Measurements from ENCODE around the gene VSIG4. TPM values are rescaled to one million over a fixed set of nuclear protein-coding genes. Genes with fewer than 3 reads are reported as not detected.
"Not testable (repeated sequence)": the region's sequence is repeated elsewhere in the genome, so short reads cannot be mapped to it uniquely, and the experiment has no call there.

The VSIG4 gene, protein sequence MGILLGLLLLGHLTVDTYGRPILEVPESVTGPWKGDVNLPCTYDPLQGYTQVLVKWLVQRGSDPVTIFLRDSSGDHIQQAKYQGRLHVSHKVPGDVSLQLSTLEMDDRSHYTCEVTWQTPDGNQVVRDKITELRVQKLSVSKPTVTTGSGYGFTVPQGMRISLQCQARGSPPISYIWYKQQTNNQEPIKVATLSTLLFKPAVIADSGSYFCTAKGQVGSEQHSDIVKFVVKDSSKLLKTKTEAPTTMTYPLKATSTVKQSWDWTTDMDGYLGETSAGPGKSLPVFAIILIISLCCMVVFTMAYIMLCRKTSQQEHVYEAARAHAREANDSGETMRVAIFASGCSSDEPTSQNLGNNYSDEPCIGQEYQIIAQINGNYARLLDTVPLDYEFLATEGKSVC
- polyA plus RNA-seq (2013, experiment 1 of 2): not detected
- polyA plus RNA-seq (2013, experiment 2 of 2): not detected

DNA sequence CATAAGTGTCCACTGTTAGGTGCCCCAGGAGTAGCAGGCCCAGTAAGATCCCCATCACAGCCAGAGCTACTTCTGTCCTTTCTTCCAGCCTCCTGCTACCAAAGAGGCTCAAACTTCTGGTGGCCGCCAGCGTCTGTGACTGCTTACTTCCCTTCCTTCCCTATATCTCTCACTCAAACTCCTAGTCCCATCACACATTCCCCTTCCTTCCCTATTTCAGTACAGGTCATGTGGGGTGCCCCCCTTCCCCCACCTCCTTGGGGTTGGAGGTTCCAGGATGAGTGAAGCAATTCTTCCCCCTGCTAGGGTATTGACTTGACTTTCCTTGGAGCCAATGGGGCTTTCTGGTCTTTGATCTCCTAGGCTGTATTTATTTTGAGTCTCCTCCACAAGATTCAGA, at the start of gene VSIG4:
Gene VSIG4, minus strand, starts transcription at position 137 of the 400 bp plus-strand sequence. Its CDS starts 82 bp downstream, at position 55.
- no peak within 1 kb of the TSS for H3K9ac ChIP-seq (ENCODE audit: low read depth, low read length)
- no peaks in the 10 kb centered on the region for H3K9me3 ChIP-seq (ENCODE audit: insufficient read depth, low read depth, low read length)
- H3K36me3 ChIP-seq (ENCODE audit: insufficient read depth, low read length): no peaks in the 10 kb centered on the region
- H3K4me1 ChIP-seq (ENCODE audit: insufficient read depth, low read length): 0 out of 2 replicates have a peak, but pooled peaks cover 4% of the 10 kb centered on the region
- no peaks in the 10 kb centered on the region for H3K27me3 ChIP-seq (ENCODE audit: insufficient read depth, low read length)
- WGBS: 95% methylated on average over 2 of the region's 2 CpGs
- H3K4me3 ChIP-seq (ENCODE audit: low read length): no peak within 1 kb of the TSS
- H3K27ac ChIP-seq (ENCODE audit: low read depth, low read length): no peak within 1 kb of the TSS

DNA sequence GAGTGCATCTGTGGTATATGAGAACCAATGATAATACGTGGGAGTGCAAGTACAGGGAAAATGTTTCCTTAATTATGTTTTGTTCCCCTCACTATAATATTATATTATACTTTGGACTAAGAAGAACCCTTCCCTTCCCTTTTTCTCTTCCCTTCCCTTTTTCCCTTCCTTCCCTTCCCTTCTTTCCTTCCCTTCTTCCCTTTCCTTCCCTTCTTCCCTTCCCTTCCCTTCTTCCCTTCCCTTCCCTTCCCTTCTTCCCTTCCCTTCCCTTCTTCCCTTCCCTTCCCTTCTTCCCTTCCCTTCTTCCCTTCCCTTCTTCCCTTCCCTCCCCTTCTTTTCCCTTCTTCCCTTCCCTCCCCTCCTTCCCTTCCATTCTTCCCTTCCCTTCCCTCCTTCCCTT, 36.9 kb upstream of the VSIG4 start:
- Histone ChIP-seq H3K4me3 (ENCODE audit: low read length) (no peak overlapping the region), H3K9me3 (ENCODE audit: insufficient read depth, low read depth, low read length) (no peaks in the 10 kb centered on the region), H3K9ac (ENCODE audit: low read depth, low read length) (no peak overlapping the region), H3K27me3 (ENCODE audit: insufficient read depth, low read length) (no peaks in the 10 kb centered on the region), H3K27ac (ENCODE audit: low read depth, low read length) (no peak overlapping the region), H3K36me3 (ENCODE audit: insufficient read depth, low read length) (no peaks in the 10 kb centered on the region), H3K4me1 (ENCODE audit: insufficient read depth, low read length) (no peaks in the 10 kb centered on the region)
- no CpG with 5 or more reads among the region's 1 CpG for WGBS

DNA sequence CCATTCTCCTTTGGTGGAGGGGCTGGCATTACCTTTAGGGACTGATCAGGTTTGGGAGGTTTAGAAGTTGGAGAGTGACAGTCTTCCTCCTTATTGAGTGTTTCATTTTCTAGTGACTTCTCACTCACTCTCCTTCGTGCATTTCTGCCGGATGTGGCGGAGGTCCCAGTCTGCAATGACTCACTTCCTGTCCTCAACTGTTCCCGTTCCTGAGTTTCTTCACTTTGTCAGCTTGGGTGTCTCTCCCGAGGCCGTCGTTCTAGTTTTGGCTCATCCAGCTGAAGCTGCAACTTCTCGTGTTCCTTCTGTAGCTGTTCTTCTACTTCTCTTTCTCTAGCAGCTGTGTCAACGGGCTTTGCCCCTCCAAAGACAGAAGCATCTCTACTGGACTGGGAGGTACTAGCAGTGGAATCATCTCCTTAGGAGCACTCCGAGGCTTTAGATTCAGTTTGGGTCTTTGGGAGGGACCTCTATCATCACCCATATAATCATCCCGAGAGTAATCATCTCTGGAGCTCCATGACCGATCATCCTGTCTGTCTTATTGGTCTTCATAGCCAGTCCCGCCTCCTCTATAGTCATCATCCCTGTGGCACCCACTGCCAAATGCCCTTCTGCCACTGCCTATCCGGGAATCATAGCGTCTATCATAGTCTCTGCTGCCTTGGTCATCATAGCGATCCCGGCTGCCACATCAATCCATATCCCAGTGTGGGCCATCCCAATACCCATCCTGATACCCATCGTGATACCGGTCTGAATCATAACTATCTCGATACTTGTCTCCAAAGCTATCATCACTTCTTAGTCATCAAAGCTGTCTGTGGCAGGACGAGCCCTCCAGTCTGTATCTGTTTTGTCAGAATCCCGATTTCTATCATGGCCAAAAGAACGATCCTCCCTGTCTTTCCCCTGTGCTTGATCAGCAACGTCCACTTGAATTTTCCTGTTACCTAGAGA, 35.3 kb upstream of the VSIG4 start:
- H3K4me1 ChIP-seq (ENCODE audit: insufficient read depth, low read length): no peaks in the 10 kb centered on the region
- WGBS: 89% methylated on average over 24 of the region's 24 CpGs
- no peak overlapping the region for H3K4me3 ChIP-seq (ENCODE audit: low read length)
- no peaks in the 10 kb centered on the region for H3K36me3 ChIP-seq (ENCODE audit: insufficient read depth, low read length)
- no peak overlapping the region for H3K9ac ChIP-seq (ENCODE audit: low read depth, low read length)
- H3K27ac ChIP-seq (ENCODE audit: low read depth, low read length): no peak overlapping the region
- no peaks in the 10 kb centered on the region for H3K27me3 ChIP-seq (ENCODE audit: insufficient read depth, low read length)
- H3K9me3 ChIP-seq (ENCODE audit: insufficient read depth, low read depth, low read length): no peaks in the 10 kb centered on the region

DNA sequence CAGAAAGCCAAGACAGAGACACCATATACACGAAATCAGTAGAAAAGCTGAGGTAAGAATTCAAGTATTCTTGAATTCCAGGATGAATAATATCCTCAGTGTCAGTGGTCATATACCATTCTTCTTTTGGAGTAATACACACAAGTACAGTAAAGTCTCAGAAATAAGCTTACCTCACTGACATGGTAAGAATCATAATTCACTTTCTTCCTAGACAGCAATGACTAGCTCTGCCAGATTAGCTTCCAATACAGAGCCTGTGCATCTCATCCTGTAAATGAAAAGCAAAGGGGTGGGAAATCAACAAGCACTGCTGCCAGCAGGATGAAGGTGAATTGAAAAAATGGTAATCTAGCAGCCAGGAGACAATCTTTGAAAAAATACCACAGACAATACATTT, 31.2 kb upstream of the VSIG4 start:
- no CpG with 5 or more reads among the region's 1 CpG for WGBS
- Histone ChIP-seq H3K4me1 (ENCODE audit: insufficient read depth, low read length) (no peaks in the 10 kb centered on the region), H3K27me3 (ENCODE audit: insufficient read depth, low read length) (no peaks in the 10 kb centered on the region), H3K4me3 (ENCODE audit: low read length) (no peak overlapping the region), H3K9ac (ENCODE audit: low read depth, low read length) (no peak overlapping the region), H3K27ac (ENCODE audit: low read depth, low read length) (no peak overlapping the region), H3K9me3 (ENCODE audit: insufficient read depth, low read depth, low read length) (no peaks in the 10 kb centered on the region), H3K36me3 (ENCODE audit: insufficient read depth, low read length) (no peaks in the 10 kb centered on the region)

DNA sequence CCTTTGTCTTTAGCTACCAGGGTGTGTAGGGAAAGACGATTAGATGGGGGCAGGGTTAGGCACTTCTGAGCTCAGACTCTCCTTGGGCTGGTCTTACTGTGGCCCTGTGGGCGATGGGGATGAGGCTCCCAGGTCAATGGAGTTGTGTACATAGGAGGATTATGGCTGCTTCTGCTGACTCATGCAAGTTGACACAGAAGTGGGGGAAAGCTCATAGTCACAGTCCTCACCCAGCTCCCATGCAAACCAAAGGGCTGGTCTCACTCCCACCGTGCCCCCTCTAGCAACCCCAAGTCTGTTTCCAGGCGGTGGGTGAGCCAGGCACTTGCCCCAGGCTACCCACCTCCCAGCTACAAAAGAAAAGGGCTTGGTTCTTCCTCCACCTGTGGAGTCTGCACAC, 24.4 kb upstream of the VSIG4 start:
- H3K27ac ChIP-seq (ENCODE audit: low read depth, low read length): no peak overlapping the region

DNA sequence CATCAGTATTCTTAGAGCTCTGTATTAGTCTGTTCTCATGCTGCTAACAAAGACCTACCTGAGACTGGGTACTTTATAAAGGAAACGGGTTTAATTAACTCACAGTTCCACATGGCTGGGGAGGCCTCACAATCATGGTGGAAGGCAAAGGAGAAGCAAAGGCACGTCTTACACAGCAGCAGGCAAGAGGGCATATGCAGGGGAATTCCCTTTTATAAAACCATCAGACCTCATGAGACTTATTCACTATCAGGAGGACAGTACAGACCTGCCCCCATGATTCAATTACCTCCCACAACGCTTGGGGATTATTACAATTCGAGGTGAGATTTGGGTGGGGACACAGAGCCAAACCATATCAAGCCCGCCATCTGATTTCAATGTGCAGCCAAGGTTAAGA, 17.1 kb upstream of the VSIG4 start:
- H3K27me3 ChIP-seq (ENCODE audit: insufficient read depth, low read length); H3K4me1 ChIP-seq (ENCODE audit: insufficient read depth, low read length); H3K4me3 ChIP-seq (ENCODE audit: low read length); H3K9me3 ChIP-seq (ENCODE audit: insufficient read depth, low read depth, low read length); H3K27ac ChIP-seq (ENCODE audit: low read depth, low read length); H3K9ac ChIP-seq (ENCODE audit: low read depth, low read length); H3K36me3 ChIP-seq (ENCODE audit: insufficient read depth, low read length): not testable (repeated sequence)
- WGBS: 96% methylated on average over 4 of the region's 5 CpGs

More for the DNA sequence above, 24.4 kb upstream of the VSIG4 start:
- Histone ChIP-seq H3K36me3 (ENCODE audit: insufficient read depth, low read length) (no peaks in the 10 kb centered on the region), H3K4me3 (ENCODE audit: low read length) (no peak overlapping the region), H3K27me3 (ENCODE audit: insufficient read depth, low read length) (no peaks in the 10 kb centered on the region), H3K4me1 (ENCODE audit: insufficient read depth, low read length) (no peaks in the 10 kb centered on the region), H3K9ac (ENCODE audit: low read depth, low read length) (no peak overlapping the region), H3K9me3 (ENCODE audit: insufficient read depth, low read depth, low read length) (no peaks in the 10 kb centered on the region)
- WGBS: 83% methylated on average over 4 of the region's 4 CpGs

DNA sequence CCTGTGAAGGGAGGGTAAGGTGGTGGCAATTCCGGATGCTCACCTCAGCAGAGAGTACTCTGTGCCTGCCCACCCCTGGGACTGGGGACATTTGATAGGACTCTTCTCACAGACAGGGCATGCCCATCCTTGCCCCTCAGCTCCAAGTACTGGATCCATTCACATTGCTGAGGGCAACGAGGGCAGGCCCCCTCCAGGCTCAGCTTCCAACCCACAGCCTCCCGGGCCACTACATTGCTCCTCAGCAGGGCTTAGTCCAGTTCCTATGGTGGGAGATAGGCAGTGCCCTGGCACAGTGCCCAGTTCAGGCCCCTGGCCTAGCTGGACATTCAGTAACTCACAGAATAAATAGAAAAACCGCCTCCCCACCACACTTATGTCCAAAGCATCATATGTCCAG, 15.1 kb upstream of the VSIG4 start:
- no peaks in the 10 kb centered on the region for H3K36me3 ChIP-seq (ENCODE audit: insufficient read depth, low read length)
- no peaks in the 10 kb centered on the region for H3K4me1 ChIP-seq (ENCODE audit: insufficient read depth, low read length)
- H3K4me3 ChIP-seq (ENCODE audit: low read length): no peak overlapping the region
- H3K9me3 ChIP-seq (ENCODE audit: insufficient read depth, low read depth, low read length): no peaks in the 10 kb centered on the region
- H3K27me3 ChIP-seq (ENCODE audit: insufficient read depth, low read length): no peaks in the 10 kb centered on the region
- WGBS: 93% methylated on average over 4 of the region's 4 CpGs
- H3K9ac ChIP-seq (ENCODE audit: low read depth, low read length): no peak overlapping the region
- no peak overlapping the region for H3K27ac ChIP-seq (ENCODE audit: low read depth, low read length)

DNA sequence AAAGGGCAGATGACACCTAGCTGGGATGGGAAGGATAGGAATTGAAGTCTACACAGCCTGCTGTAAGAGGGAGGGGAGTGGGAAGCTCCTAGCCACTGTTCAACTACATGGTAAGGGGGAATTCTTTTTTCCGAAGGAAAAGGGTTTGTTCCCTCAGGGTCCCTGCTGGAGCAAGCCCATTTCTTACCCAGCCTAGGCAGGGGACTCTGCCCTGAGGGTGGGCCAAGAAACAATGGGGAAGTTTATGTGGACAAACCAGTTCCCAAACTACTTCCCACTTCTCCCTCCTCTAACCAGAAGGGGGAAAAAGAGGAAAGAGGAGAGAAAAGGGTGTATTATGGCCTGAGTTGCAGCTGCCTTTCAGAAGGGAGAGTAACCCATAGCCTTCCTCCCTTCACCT, 13.5 kb upstream of the VSIG4 start:
- WGBS: no CpG with 5 or more reads among the region's 1 CpG
- Histone ChIP-seq H3K27ac (ENCODE audit: low read depth, low read length) (no peak overlapping the region), H3K9ac (ENCODE audit: low read depth, low read length) (no peak overlapping the region), H3K4me3 (ENCODE audit: low read length) (no peak overlapping the region), H3K27me3 (ENCODE audit: insufficient read depth, low read length) (no peaks in the 10 kb centered on the region), H3K9me3 (ENCODE audit: insufficient read depth, low read depth, low read length) (no peaks in the 10 kb centered on the region), H3K36me3 (ENCODE audit: insufficient read depth, low read length) (no peaks in the 10 kb centered on the region), H3K4me1 (ENCODE audit: insufficient read depth, low read length) (no peaks in the 10 kb centered on the region)

DNA sequence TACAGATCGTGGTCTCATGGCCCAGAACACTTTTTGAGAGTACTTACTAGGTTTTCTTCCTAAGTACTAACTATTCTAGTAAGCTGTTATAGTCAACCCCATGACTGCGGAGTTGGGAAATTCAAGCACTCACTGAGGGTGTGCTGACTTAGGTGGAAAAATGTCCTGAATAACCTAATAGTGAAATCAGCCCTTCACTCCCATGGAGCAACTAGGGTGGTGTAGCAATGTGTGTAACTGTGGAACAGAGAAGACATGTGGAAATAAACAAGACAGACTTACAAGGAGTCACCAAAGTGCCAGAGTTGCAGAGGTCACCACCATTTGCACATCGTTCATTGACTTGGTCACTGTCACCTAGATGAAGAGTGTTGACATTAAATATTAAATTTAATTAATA, 12.1 kb upstream of the VSIG4 start:
- Histone ChIP-seq H3K27ac (ENCODE audit: low read depth, low read length) (no peak overlapping the region), H3K4me1 (ENCODE audit: insufficient read depth, low read length) (no peaks in the 10 kb centered on the region), H3K4me3 (ENCODE audit: low read length) (no peak overlapping the region), H3K9me3 (ENCODE audit: insufficient read depth, low read depth, low read length) (no peaks in the 10 kb centered on the region), H3K9ac (ENCODE audit: low read depth, low read length) (no peak overlapping the region), H3K27me3 (ENCODE audit: insufficient read depth, low read length) (no peaks in the 10 kb centered on the region), H3K36me3 (ENCODE audit: insufficient read depth, low read length) (no peaks in the 10 kb centered on the region)
- 100% methylated on average over 1 of the region's 3 CpGs for WGBS

DNA sequence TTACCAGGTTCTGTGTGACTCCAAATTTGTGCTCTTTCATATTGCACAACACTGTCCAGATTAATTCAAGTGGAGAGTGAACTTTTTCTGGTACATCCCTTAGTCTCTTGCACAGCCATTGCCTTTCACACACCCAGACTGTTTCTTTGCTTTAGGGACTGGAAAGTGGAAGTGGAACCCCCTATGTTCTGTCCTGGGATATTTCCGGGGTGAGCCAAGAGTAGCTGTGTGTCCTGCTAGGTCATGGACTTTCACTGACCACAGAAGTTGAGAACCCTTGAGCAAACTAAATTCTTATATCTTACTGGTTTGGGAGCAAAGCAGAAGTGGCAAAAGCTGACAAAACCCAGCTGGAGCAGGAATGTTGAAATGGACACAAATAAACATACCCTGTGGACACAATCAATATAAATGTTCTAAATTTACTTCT, 10.3 kb upstream of the VSIG4 start:
- WGBS: 100% methylated on average over 1 of the region's 1 CpG
- H3K27ac ChIP-seq (ENCODE audit: low read depth, low read length): no peak overlapping the region
- H3K36me3 ChIP-seq (ENCODE audit: insufficient read depth, low read length): no peaks in the 10 kb centered on the region
- H3K4me1 ChIP-seq (ENCODE audit: insufficient read depth, low read length): no peaks in the 10 kb centered on the region
- H3K9me3 ChIP-seq (ENCODE audit: insufficient read depth, low read depth, low read length): no peaks in the 10 kb centered on the region
- no peak overlapping the region for H3K9ac ChIP-seq (ENCODE audit: low read depth, low read length)
- no peaks in the 10 kb centered on the region for H3K27me3 ChIP-seq (ENCODE audit: insufficient read depth, low read length)
- H3K4me3 ChIP-seq (ENCODE audit: low read length): no peak overlapping the region

DNA sequence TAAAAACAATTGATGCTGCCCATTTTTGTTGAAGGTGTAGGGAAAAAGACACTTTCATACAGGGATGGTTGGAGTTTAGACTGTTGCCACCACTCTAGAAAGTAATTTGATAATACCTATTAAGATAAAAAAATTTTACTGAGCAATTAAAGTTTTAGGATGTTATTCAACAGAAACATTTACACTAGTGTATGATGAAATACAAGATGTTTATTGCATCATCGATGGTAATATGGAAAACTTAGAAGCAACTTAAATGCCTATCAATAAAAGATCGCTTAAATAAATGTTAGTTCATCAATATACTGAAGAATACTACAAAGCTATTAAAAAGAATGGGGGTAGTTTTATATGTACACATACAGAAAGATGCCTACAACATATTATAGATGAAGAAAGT, 9.2 kb upstream of the VSIG4 start:
- H3K9ac ChIP-seq (ENCODE audit: low read depth, low read length): no peak overlapping the region
- no peaks in the 10 kb centered on the region for H3K27me3 ChIP-seq (ENCODE audit: insufficient read depth, low read length)
- H3K36me3 ChIP-seq (ENCODE audit: insufficient read depth, low read length): no peaks in the 10 kb centered on the region
- H3K4me1 ChIP-seq (ENCODE audit: insufficient read depth, low read length): no peaks in the 10 kb centered on the region
- H3K9me3 ChIP-seq (ENCODE audit: insufficient read depth, low read depth, low read length): no peaks in the 10 kb centered on the region
- H3K4me3 ChIP-seq (ENCODE audit: low read length): no peak overlapping the region
- no CpG with 5 or more reads among the region's 2 CpGs for WGBS
- no peak overlapping the region for H3K27ac ChIP-seq (ENCODE audit: low read depth, low read length)

Measured in HUES64 (cell line).